ENCODE measurements around the gene PRB3. TPM values are rescaled to one million over a fixed set of nuclear protein-coding genes. Genes with fewer than 3 reads are reported as not detected.

Gene PRB3
- total RNA-seq, 1 experiment from 2014 or later: not detected

- no peak for TF ChIP-seq ZBTB33 (IDR thresholded peaks at IDR 0.05; ENCODE audit: extremely low read depth, insufficient replicate concordance, low read length)
- no peak for TF ChIP-seq FOSL1 (IDR thresholded peaks at IDR 0.05; ENCODE audit: low read depth)
- no peak for TF ChIP-seq REST (IDR thresholded peaks at IDR 0.05; ENCODE audit: low read depth)
Measured at GRCh38 chr12:11227373-11227772, 42.1 kb downstream of the PRB3 start (continued).

Other genes starting within 250 kb of the PRB3 start
- 1.6 TPM for gene TAS2R19, start 247.1 kb downstream of the PRB3 start, total RNA-seq (2021; ENCODE audit: unreplicated experiment)
- 1.7 TPM for gene TAS2R31, start 238.3 kb downstream of the PRB3 start, total RNA-seq (2021; ENCODE audit: unreplicated experiment)
- gene TAS2R46, start 207.4 kb downstream of the PRB3 start, total RNA-seq (2021; ENCODE audit: unreplicated experiment): 0.42 TPM
- not detected for gene TAS2R43, start 177.4 kb downstream of the PRB3 start, total RNA-seq (2021; ENCODE audit: unreplicated experiment)
- gene TAS2R30, start 135.1 kb downstream of the PRB3 start, total RNA-seq (2021; ENCODE audit: unreplicated experiment): 1.5 TPM
- 6.4 TPM for gene SMIM10L1, start 98.5 kb downstream of the PRB3 start, total RNA-seq (2021; ENCODE audit: unreplicated experiment)
- gene TAS2R42, start 82.8 kb downstream of the PRB3 start, total RNA-seq (2021; ENCODE audit: unreplicated experiment): not detected
- not detected for gene PRB4, start 40.7 kb upstream of the PRB3 start, total RNA-seq (2021; ENCODE audit: unreplicated experiment)
- gene PRB2, start 125.9 kb upstream of the PRB3 start, total RNA-seq (2021; ENCODE audit: unreplicated experiment): not detected